Hematopoietic multipotent progenitor cell treated with erythropoietin and hydrocortisone succinate and interleukin-3 and kit ligand, for 8 days (in vitro differentiated cells): Measurements from ENCODE around the gene FBXO42.

Source experiments
- DNase-seq: peaks from one replicate; pipeline ENCODE4 v3.0.0-alpha.2; 2015

The FBXO42 gene

GRCh38 chr1:16199700-16200099 is 152.6 kb downstream of the FBXO42 start:
- no peak for DNase-seq

- no peak for DNase-seq
Measured at GRCh38 chr1:16199157-16199501, 153.2 kb downstream of the FBXO42 start.

DNA sequence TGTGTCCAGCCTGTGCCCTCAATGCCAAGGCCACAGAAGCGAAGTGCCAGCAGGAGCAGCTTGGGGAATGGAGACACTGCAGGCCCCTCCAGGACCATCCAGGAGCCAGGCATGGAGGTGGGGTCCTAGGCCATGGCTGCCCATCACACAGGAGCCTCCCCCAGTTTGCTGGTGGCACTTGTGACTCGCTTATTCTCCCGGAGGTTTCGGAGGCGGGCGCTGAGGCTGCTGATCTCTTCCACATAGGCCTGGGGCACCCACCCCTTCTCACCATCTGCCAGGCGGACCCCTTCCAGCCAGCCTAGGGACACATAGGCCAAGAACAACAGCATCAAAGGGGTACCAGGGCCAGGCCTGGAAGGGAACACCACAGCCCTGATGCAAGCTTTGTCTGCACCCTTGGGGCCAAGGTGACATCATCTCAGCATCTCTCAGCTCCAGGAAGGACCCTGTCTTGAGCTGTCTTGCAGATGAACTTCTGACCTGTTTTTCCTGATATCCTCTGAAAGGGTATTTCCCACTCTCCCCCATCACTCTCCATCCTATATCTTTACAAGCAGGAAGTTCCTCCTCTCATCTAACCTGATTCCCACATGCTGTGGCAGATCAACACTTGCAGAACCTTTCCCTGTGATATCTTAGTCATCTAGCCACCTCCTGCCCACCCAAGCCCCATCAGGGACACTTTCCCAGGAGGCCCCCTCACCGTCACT is 153.7 kb downstream of the FBXO42 start:
- DNase-seq: no peak

DNA sequence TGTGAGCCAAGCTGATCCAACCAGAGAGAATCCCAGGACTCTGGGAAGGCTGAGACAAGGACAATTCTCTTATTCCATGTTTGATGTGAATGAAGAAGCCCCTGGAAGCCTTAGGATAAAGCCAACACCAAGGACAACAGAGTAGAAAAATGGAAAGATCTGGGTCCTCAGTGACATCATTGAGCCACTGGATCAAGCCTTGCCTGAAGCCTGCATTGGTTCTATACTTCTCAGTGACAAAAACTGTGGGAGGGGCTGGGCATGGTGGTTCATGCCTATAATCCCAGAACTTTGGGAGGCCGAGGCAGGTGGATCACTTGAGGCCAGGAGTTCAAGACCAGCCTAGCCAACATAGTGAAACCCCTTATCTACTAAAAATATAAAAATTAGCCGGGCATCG is 155.4 kb downstream of the FBXO42 start:
- DNase-seq: no peak
